ENCODE measurements around the gene RGS9BP. TPM values are rescaled to one million over a fixed set of nuclear protein-coding genes. Genes with fewer than 3 reads are reported as not detected.
"Not testable (repeated sequence)": the region's sequence is repeated elsewhere in the genome, so short reads cannot be mapped to it uniquely, and the experiment has no call there.

Gene RGS9BP, protein sequence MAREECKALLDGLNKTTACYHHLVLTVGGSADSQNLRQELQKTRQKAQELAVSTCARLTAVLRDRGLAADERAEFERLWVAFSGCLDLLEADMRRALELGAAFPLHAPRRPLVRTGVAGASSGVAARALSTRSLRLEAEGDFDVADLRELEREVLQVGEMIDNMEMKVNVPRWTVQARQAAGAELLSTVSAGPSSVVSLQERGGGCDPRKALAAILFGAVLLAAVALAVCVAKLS
- total RNA-seq = 12.5 TPM
- long read RNA-seq, transcript RGS9BP-201 (1 exons, 2,894 nt) = major isoform, 7 of 7 reads
- long read RNA-seq, partial matches to known transcripts = 0 of 7 reads
- long read RNA-seq, other reads (novel, unspliced or antisense) = 0 of 7 reads

GRCh38 chr19:32675720-32676185 is at the start of gene RGS9BP:
Gene RGS9BP (plus strand): TSS chr19:32675848. CDS start chr19:32676264, 416 bp downstream.
- peak; percentile 87 for ATAC-seq
- intact Hi-C loops (cut with DNase I) = loop anchor here (1.0 to 10.0 kb wide), 2 partner anchors 26 to 71 kb away; no protein-coding TSS in a partner anchor
- peak; percentile 96 for DNase-seq (ENCODE audit: missing footprints)

GRCh38 chr19:32626969-32627368 is 48.7 kb upstream of the RGS9BP start:
- intact Hi-C loops (cut with DNase I) = no loop called here
- DNase-seq (ENCODE audit: missing footprints) (no peak), ATAC-seq (no peak)

GRCh38 chr19:32627714-32628270 is 47.9 kb upstream of the RGS9BP start:
- intact Hi-C loops (cut with DNase I) = no loop called here
- no peak for DNase-seq (ENCODE audit: missing footprints)
- peak; percentile 48 for ATAC-seq

GRCh38 chr19:32630338-32630737 is 45.3 kb upstream of the RGS9BP start:
- DNase-seq (ENCODE audit: missing footprints) (no peak), ATAC-seq (no peak)
- intact Hi-C loops (cut with DNase I) = no loop called here

GRCh38 chr19:32631381-32631780 is 44.3 kb upstream of the RGS9BP start:
- ATAC-seq (no peak), DNase-seq (ENCODE audit: missing footprints) (no peak)
- intact Hi-C loops (cut with DNase I) = no loop called here

GRCh38 chr19:32637480-32637879 is 38.2 kb upstream of the RGS9BP start:
- DNase-seq (ENCODE audit: missing footprints) = peak; percentile 56
- intact Hi-C loops (cut with DNase I) = no loop called here
- ATAC-seq = no peak

GRCh38 chr19:32638625-32639024 is 37.0 kb upstream of the RGS9BP start:
- DNase-seq (ENCODE audit: missing footprints) = peak; percentile 31
- ATAC-seq = no peak
- intact Hi-C loops (cut with DNase I) = no loop called here

DNA sequence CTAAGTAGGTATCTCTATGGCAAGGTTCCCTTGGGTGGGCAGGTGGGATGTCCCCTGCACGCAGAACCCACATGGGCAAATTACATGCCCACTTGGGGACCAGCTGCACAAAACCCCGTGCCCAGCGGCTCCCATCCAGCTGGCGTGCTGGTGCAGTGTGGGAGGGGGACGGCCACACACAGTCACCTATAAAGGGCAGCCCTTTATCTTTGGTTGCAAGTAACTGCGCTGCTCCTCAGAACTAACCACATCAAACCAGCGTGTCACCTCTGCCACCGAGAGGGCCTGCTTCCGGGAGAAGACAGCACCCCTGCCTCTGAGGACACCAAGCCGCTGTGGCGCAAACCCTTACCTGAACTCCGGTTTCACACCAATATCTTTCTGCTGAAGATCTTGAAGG is 32.9 kb upstream of the RGS9BP start:
- ATAC-seq (no peak), DNase-seq (ENCODE audit: missing footprints) (peak; percentile 50)
- intact Hi-C loops (cut with DNase I) = no loop called here

DNA sequence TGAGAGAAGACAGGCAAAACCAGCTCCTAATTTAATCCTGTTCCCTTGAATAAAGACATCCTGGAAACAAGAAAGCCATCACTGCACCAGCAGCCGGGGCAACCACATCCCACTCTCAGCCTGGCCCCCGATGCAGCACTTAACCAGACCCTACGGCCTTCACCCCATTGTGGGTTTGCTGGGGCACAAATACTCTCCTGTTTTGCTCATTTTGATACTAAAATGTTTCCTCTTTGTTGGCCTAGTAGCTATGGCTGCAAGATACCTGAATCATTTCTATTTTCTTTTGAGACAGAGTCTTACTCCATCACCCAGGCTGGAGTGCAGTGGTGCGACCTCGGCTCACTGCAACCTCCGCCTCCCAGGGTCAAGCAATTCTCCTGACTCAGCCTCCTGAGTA is 29.1 kb upstream of the RGS9BP start:
- intact Hi-C loops (cut with DNase I) = no loop called here
- no peak for ATAC-seq

DNA sequence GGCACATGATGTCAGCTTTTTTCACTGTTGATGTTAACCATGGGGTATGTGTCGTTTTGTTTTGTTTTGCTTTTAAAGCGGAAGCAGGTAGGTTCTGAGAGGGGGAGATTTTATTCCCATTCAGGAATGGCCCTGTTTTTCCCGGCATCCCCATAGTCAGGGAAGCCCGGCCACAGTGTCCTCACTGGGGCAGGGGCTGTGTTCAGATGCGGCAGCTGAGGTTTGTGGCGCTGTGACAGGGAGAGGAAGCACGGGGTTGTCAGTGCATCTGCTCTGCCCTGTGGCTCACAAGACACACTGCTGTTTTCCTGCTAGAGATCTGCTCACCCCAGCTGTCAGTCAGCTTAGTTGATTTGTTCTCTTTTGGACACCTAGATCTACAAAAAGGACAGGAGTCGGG is 28.3 kb upstream of the RGS9BP start:
- DNase-seq (ENCODE audit: missing footprints) (no peak), ATAC-seq (no peak)
- intact Hi-C loops (cut with DNase I) = no loop called here

More for the DNA sequence above, 29.1 kb upstream of the RGS9BP start:
- DNase-seq (ENCODE audit: missing footprints) = no peak

DNA sequence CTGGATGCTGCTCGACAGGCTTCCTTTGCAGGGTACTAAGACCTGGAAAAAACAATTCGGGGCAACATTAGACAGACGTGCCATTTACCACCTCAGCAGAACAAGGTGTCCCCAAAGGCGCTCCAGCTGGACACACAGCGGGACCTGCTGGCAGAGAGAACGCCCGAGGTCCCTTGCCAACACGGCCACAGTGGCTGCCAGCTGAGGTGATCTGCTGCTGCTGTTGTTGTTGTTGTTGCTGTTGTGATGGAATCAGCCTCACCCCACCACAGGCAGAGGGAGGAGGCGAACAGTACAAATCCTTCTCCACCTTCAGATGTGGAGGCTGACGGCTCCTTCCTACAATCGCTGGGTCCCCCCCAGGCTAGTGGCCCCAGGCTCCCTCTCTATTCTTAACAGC is 25.9 kb upstream of the RGS9BP start:
- peak; percentile 75 for DNase-seq (ENCODE audit: missing footprints)
- ATAC-seq = peak; percentile 79
- intact Hi-C loops (cut with DNase I) = loop anchor here (1.0 kb wide), 1 partner anchor 26 kb away; the partner anchor contains the start of genes ANKRD27 and RGS9BP

DNA sequence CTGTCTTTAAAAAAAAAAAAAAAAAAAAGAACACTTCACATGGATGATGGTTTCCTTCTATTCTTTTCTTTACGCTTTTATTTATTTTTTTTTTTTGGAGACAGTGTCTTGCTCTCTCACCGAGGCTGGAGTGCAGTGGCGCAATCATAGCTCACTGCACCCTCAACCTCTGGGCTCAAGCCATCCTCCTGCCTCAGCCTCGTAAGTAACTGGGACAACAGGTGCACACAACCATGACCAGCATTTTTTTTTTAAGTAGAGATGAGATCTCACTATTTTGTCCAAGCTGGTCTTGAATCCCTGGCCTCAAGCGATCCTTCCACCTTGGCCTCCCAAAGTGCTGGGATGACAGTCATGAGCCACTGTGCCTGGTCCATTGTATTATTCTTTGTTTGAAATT is 25.0 kb upstream of the RGS9BP start:
- peak; percentile 17 for DNase-seq (ENCODE audit: missing footprints)
- intact Hi-C loops (cut with DNase I) = no loop called here
- ATAC-seq = no peak

DNA sequence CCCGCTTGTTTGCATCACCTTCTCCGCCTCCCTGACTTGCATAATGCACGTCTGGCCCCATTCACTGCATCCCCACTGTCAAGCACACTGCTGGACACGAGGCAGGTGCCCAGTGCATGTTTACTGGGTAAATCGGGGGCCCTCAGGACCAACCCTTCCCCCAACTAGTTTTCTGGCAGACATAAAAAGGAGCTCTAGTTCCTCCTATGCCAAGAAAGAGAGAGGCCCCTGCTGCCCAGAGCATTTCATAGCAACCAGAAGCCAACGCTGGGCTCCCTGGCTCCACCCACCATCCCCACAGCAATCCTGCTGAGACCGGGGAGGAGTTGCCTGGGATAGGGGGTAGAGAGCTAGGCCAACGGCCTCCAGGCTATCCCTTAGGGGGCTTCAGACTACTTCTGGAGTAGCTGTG is 23.9 kb upstream of the RGS9BP start:
- peak; percentile 66 for DNase-seq (ENCODE audit: missing footprints)
- peak; percentile 80 for ATAC-seq
- intact Hi-C loops (cut with DNase I) = no loop called here

DNA sequence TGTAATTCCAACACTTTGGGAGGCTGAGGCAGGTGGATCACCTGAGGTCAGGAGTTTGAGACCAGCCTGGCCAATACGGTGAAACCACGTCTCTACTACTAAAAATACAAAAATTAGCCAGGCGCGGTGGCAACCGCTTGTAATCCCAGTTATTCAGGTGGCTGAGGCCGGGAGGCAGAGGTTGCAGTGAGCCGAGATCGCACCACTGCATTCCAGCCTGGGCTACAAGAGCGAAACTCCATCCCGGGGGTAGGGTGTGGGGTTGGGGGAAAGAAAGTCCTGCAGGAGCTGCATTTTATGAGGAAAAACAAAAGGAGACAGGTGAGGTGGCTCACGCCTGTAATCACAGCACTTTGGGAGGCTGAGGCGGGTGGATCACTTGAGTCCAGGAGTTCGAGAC is 23.3 kb upstream of the RGS9BP start:
- ATAC-seq; intact Hi-C loops (cut with DNase I): not testable (repeated sequence)
- DNase-seq (ENCODE audit: missing footprints) = peak; percentile 56

DNA sequence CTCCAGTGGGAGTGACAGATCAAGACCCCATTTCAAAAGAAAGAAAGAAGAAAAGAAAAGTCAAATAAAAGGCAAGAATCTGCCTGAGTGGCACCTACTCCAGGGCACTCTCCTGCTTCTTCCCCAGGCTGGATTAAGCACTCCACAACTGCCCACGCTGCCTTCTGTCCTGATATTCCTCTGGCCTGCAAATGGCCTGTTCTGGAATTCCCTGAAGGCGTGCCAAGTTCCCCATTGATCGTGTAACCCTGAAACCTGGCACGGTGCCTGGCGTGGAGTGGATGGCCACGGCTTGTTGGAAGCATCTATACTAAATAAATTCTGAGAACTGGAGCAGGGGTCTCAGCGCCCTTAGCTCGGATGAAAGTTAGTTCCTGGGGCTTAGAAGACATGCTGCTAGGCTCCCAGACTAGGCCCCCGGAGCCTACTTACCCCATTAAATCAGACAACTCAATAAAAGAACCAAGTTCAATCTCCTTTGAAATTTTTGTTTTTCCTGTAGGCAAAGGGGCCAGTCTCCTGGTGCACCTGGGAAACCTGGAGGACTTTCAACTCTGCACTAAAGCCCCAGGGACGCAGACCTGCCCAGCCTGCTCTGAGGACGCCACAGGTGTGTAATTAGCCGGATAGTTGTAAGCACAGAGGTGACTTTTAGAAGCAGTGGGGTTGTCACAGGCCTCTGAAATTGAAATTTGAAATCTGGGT is 22.6 kb upstream of the RGS9BP start:
- intact Hi-C loops (cut with DNase I) = no loop called here
- ATAC-seq = peak; percentile 47
- peak; percentile 90 for DNase-seq (ENCODE audit: missing footprints)

DNA sequence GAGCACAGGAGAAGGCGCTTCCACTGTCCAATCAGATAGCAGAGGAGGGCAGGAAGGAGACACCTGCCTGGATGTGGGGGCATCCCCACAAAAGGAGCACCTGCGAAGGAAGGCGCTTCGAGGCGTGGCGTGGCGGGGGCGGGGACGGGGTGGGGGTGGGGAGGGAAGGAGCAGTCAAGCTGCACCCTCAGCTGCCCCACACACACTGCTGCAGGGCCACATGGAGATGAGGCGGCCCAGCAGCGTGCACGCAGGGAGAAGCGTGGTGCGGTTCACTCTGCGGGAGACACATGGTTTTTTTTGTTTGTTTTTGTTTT is 22.1 kb upstream of the RGS9BP start:
- no peak for ATAC-seq
- peak; percentile 30 for DNase-seq (ENCODE audit: missing footprints)
- intact Hi-C loops (cut with DNase I) = no loop called here

DNA sequence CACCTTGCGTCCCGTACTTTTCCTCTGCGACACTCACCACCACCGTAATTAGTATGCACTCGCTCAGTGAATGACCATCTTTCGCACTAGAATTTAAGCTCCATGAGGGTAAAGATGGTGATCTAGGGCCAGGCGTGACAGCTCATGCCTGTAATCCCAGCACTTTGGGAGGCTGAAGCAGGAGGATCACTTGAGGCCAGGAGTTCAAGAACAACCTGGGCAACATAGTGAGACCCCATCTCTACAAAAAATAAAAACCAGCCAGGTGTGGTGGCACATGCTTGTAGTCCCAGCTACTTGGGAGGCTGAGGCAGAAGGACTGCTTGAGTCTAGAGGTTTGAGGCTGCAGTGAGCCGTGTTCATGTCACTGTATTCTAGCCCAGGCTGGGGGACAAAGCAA is 19.3 kb upstream of the RGS9BP start:
- intact Hi-C loops (cut with DNase I); DNase-seq (ENCODE audit: missing footprints); ATAC-seq: not testable (repeated sequence)

- ATAC-seq (no peak), DNase-seq (ENCODE audit: missing footprints) (peak; percentile 52)
- intact Hi-C loops (cut with DNase I) = no loop called here
Measured at GRCh38 chr19:32658075-32658474, 17.6 kb upstream of the RGS9BP start.

- no peak for ATAC-seq
- peak; percentile 46 for DNase-seq (ENCODE audit: missing footprints)
- intact Hi-C loops (cut with DNase I) = no loop called here
Measured at GRCh38 chr19:32658527-32658926, 17.1 kb upstream of the RGS9BP start.

- DNase-seq (ENCODE audit: missing footprints) (no peak), ATAC-seq (no peak)
- intact Hi-C loops (cut with DNase I) = no loop called here
Measured at GRCh38 chr19:32661318-32661717, 14.3 kb upstream of the RGS9BP start.
